NCI-H2196 treated with DMSO at 0.1 percent for 48 hours (cell line): Measurements from ENCODE around the gene TMEM72.

ENCODE experiments used
- DNase-seq: peaks from one replicate; lab custom pipeline; 2025; ENCODE audit not compliant: unreplicated experiment; lab: John Stamatoyannopoulos, UW

The TMEM72 gene

DNA sequence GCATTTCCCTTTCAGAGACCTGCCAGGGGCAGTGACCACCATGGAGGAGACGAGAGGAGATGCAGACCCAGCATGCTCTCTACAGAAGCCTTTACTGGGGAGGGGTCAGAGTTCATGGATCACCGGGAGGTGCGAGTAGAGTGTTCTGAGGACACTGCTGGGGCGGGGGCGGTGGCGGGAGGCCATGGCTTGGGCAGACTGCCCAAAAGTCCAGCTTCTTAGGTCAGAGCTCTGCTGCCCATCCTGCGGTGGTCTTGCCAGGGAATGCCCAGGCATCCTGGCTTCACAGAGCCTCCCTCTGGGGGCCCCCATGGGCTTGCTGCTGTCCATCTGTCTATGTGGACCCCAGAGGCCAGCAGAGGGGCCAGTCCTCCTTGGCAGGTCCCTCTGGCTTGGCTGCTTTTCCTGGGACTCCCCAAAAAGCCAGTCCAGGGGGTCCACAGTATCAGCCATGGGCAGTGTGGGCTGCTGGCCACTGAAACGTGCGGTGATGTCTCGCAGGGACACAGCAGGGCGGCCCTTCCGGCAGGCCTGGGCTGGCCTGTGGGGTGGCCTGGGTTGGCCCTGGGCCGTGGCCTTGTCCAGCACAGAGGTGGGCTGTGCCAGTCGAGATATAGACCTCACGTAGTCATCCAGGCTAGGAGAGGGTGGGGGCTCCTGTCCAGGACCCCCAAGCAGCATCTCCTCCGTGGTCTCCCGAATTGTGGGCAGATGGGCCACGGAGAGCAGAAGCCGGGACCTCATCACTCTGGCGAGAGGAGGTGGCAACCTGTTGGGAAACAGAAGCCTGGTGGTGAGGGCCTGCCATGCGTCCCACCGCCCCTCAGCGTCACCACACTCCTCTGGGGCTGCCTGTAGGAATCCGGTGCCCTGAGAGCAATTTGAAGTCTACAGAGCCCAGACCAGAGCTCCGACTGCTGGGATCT lies 66.4 kb downstream of the TMEM72 start:
- DNase-seq, result no peak

DNA sequence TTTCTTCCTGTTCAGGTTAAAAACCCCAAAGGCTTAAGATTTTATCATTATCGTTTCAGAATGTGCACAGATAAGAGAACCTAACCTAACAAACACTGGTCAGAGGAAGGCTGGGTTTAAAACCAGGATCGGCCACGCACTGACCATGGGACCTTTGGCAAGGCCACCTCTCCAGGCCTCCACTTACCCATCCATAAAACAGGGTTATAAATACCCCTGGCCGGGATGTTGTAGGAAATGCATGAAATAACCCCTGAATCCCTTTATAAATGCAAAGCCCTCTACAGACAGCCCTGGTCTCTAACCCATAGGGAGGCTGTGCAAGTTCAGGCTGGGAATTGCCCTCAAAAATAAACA lies 67.1 kb downstream of the TMEM72 start:
- DNase-seq, result no peak

DNA sequence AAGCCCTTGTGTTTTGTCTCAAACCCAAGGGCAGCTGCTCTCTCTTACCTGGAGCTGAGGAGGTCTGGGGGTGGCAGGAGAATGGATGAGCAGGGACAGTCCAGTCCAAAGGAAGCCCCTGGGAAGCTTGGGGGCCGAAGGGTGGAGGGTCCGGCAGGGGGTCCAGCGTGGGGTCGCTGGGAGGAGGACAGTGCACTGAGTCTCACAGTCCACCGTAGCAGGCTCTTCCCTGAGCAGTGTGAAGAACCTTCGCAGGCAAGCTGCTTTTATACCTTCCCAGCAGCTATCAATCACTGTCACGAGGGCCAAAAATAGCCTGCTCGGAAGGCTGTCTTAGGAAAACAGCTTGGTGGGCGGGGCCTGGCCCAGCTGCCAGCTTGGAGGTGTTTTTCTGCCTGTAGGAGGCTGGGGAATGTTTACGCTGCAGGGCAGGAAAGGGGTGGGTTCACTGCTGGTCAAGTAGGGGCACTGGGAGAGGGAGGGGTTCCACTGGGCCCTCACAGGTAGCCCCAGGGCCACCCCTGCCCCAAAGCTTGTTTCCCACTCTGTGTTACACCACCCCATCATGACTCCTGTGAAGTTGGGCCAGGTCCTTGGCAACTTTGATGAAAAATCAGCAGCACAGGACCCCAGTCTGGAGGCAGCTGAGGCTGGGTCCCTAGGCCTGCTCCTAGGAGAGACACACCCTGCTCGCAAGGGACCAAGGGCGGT lies 67.6 kb downstream of the TMEM72 start, which contains the start of gene DEPP1:
Gene DEPP1, minus strand, starts transcription at position 240 of the 711 bp plus-strand sequence. CDS start 779 bp downstream, outside the sequence.
- peak; percentile 63 for DNase-seq

DNA sequence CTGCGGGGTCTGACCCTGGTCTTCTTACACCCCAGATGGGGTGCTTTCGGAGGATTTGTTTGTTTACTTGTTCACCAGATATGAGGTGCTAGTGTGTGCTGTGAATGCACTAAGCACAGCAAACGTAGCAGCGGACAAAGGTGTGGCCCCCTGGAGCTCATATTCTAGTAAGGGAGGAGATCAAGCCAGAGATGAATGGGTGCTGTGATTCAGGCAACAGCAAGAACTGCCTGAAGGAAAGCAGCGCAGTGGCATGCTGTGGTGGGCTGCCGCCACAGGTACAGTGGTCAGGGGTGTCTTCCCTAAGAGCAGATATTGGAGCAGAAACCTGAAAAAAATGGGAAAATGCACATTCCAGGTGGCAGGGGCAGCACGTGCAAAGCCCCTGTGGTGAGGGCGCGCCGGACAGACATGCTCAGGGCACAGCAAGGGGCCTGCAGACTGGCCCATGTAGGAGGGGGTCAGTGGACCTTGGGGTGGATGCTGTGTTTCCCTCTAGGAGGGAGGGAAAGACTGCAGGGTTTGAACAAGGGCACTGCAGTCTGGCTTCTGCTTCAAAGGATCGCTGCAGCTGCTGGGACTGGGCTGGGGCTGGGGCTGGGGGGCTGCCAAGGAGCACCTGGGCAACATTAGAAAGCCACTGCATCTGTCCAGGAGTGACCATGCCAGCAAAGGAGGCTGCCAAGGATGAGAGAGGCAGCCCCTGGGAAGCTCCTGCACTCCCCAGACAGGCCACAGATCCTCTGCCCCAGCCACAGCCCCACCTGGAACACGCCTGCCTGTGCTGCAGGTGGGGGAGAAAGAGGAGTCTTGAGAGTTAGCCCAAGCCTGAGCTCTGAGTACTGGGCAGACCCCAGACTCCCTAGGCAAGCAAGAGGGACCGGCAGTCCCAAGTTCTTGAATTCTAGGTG lies 68.4 kb downstream of the TMEM72 start:
- DNase-seq, result no peak

DNA sequence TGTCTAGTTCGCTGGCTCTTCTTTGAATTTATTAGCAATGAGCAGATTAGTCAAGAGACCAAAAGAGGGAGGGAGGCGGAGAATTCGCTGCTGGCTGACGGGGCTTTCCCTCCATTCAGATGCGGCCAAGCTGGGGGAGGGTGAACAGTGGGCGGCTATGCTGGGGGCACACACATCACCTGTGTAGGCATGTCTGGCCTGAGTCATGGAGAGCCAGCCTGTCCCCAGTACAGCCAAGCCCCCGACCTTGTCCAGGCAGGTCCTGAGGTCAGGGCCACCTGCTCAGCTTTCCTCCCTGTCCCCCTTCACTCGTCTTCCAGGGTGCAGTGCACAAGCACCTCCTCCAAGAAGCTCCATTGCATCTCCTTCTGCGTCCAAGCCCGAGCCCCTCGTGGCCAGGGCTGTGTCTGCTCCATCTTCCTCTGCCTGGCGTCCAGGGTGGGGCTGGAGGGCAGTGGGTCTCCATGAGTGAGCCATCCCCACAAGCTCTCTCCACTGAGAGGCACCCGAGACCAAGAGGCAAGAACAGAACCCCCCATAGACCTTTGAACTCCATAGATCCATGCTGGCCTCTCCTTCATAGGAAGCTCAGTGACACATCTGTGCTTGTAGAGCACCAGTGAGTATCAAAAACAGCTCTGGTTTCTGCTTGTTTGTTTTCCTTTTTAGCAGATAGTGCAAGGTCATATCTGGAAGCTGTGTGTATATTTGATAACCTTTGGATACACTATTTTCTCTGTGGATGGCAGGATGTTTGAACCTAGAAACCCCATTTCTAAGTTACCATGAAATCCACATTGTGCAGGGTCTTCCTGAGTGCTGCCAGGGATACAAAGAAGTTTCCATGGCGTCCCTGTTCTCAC lies 69.4 kb downstream of the TMEM72 start:
- DNase-seq, result no peak

DNA sequence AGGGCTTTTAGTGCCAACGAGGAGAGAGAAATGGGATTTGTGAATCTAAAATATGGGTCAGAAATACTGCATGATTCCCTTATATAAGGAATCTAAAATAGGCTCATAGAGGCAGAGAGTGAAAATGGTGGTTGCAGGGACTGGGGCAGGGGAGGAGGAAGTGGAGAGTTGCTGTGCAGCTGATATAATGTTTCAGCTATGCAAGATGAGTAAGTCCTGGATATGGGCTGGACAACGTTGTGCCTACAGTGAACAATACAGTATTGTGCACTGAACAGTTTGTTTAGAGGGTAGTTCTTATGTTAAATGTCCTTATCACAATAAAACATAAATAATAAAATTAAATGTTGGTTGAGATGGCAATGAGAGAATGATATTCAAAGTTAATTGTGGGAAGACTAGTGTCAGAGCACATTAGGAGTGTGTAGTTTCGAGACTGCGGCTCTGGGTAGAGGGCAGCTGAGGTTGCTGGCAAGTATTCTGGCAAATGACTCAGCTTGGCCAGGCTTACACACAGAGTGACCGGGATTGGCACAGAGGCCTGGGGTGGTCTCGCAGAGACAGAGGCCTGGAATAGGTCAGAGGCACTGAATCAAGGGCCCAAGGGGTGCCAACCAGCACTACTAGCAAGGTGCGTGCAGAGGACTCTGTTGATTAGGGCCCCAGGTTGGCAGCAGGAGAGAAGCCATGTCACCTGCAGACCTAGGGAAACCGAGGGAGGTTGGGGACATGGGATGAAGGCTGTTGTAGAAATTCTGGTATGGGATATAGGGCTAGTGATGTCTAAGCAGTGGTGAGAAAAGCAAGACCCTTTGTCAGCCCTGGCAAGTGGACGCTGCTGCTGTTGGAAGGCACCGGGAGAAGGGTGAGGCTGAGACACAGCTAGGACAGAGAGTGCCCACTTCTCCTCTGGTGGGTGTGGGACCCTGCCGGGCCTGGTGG lies 70.3 kb downstream of the TMEM72 start:
- DNase-seq, result no peak

DNA sequence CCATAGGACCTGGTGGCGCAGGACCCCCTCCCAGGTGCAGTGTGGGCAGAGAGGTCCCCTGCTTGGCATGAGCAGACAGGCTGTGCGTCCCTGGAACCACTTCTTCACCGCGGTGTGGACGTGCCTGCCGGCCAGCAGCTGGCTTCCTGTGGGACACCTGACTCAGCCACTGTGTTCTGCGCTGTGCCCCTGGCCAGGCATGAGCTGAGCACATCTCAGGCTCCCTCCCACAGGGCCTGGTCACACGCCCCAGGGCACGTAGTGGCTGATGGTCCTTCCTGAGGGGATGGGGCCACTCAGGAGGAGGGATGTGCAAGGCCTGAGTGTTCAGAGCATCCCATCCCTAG lies 71.0 kb downstream of the TMEM72 start:
- DNase-seq, result no peak

DNA sequence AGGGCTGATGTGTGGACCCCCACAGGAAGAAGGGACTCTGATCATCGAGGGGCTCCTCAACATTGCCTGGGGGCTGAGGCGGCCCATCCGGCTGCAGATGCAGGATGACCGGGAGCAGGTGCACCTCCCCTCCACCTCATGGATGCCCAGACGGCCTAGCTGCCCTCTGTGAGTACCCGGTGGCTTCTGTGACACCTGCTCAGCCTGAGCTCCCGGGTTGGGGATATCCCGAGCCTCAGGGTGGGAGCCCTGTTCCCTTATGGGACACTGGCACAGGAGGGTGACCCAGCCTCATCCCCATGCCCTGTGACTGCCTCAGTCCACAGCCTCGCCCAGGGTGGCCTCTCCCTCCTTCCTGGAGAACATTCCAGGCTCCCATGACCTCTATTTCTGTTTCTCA lies 71.4 kb downstream of the TMEM72 start:
- no peak for DNase-seq

DNA sequence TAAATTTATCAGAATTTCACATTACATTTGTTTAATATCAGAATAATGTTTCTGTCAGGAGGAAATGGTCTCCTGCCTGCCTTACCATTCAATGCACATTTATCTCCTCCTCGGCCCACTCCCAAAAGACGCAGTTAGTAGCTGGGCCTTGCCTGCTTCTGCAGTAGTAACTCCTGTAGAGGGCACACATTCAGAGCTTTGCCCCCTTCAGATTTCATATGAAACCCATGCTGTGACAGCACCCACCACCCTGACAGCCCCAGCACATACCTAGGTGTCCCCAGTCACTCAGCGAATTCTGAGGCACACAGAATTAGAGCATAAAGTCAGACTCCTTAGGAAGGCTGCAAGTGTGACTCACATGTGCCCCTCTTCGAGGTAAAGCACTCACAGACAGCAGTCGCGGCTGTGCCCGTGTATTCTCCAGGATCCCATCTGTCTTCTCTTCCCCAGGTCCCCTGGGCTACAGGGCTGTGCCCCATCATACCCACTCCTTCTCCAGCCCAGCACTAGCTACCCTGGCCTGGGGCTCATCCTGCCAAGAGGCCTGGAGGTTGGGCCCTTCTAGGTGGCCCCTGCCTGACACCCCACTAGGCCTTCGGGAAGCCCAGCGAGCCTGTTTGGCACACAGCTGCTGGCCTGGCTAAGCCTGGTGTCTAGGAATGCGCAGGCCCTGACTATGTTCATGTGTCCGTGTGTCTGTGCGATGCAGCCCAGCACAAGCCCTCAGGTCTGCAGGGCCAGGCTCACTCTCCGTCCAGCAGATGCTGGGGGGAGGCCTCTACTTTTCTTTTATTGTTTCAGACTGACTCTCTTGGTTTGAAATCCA lies 72.1 kb downstream of the TMEM72 start:
- no peak for DNase-seq

DNA sequence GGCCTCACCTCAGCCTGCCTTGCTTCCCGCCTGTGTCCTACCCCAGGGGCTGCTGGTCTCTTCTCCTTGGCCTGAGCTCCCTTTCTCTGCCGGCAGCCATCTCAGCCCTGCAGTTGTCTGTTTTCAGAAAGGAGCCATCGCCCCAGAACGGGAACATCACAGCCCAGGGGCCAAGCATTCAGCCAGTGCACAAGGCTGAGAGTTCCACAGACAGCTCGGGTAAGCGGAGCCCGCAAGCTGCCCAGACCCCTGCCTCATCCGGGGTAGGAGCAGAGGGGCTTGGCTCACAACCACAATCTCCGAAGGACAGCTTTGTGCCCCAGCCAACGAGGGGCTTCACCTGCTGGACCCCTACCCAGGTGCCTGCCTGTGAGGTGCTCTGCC lies 72.8 kb downstream of the TMEM72 start:
- no peak for DNase-seq

DNA sequence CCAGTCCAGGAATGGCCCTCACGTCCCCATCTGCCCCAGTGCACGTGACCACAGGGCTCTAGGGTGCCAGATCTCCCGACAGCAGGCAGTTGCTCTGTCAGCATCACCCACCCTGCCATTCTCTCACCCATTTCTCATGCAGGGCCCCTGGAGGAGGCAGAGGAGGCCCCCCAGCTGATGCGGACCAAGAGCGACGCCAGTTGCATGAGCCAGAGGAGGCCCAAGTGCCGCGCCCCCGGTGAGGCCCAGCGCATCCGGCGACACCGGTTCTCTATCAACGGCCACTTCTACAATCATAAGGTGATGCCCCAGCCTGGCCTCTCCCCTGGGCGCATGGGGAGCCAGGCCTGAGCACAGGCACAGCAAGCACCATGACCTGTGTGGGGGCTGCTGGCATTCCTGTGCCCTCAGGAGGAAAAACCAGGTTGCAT lies 73.5 kb downstream of the TMEM72 start:
- DNase-seq, result no peak

DNA sequence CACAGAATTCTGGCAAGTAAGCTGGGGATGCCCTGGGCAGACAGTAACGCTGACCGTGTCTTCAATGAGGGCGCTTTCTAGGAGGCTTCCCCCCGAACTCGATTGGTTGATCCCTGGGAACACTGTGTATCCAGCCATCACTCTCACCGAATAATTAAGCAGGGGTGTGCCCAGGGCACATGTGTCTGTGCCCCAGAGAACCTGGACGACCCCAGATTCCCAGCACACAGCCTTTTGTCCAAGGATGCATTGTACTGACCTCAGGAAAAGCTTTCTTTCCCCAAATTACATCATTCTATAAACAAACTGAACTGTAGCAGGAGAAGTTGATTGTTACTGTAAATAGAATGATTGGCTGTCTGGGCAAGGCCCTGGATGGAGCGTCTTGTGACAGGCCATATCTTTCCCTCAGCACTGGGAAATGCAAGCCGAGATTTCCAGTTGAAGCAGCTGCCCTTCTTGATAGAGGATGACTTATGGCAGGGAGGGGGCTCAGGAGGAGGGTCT lies 74.1 kb downstream of the TMEM72 start:
- no peak for DNase-seq

DNA sequence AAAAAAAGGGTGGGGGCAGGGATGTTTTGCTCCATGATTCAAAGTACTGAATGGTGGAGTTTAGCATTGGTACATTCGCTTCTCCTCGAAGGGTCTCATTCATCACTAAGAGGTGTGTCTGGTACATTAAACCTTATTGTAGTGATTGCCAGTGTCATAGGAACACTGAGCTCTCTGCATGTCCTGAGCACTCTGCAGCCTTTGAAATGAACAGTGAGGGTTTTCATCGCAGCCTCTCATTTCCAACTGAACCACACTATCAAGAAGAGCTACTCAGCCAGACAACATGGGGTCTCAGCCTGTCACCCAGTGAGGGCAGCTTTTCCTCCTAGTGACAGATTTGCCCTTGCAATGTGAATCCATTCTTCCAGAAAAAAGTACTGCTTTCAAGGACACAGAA lies 75.0 kb downstream of the TMEM72 start:
- no peak for DNase-seq
